GM23338 (cell line): Measurements from ENCODE around the gene IPP. TPM values are rescaled to one million over a fixed set of nuclear protein-coding genes. Genes with fewer than 3 reads are reported as not detected.

Source experiments
- ATAC-seq: fragments of 200-7000 bp; cut with Tn5 transposase; 3 replicates; pipeline ENCODE4 v1.9.1; 2020
- DNase-seq: peaks from one replicate; pipeline ENCODE4 v3.0.0-alpha.2; 2015; ENCODE audit warnings: low spot score
- H2AFZ ChIP-seq: fragments of 200-600 bp; sonication (generic); 2 replicates; pipeline ENCODE4 v1.8.0; 2016; ENCODE audit warnings: antibody characterized with exemption, mild to moderate bottlenecking, moderate library complexity
- H3F3A ChIP-seq: fragments of 200-600 bp; sonication (generic); replicated peaks from 2 replicates; pipeline ENCODE4 v1.8.0; 2017; ENCODE audit warnings: antibody characterized with exemption, mixed run types, low read depth
- H3K27ac ChIP-seq: fragments of 200-600 bp; sonication (generic); 2 replicates; pipeline ENCODE4 v1.6.1; 2016; ENCODE audit warnings: low read depth
- H3K27me3 ChIP-seq: fragments of 200-600 bp; sonication (generic); 2 replicates; pipeline ENCODE4 v1.8.0; 2016; ENCODE audit warnings: mild to moderate bottlenecking, mixed run types, moderate library complexity; ENCODE audit not compliant: insufficient read depth
- H3K36me3 ChIP-seq: fragments of 200-600 bp; sonication (generic); 2 replicates; pipeline ENCODE4 v1.8.0; 2016; ENCODE audit warnings: mild to moderate bottlenecking; ENCODE audit not compliant: insufficient read depth
- H3K4me1 ChIP-seq: fragments of 200-600 bp; sonication (generic); 2 replicates; pipeline ENCODE4 v1.8.0; 2016; ENCODE audit warnings: mild to moderate bottlenecking, moderate library complexity; ENCODE audit not compliant: insufficient read depth
- H3K4me2 ChIP-seq: fragments of 200-600 bp; sonication (generic); 2 replicates; pipeline ENCODE4 v1.7.1; 2017; ENCODE audit warnings: mixed run types
- H3K4me3 ChIP-seq: fragments of 200-600 bp; sonication (generic); 2 replicates; pipeline ENCODE4 v1.6.1; 2016; ENCODE audit warnings: mixed run types
- H3K79me2 ChIP-seq: fragments of 200-600 bp; sonication (generic); replicated peaks from 2 replicates; pipeline ENCODE4 v1.8.0; 2017; ENCODE audit warnings: mild to moderate bottlenecking; ENCODE audit not compliant: insufficient read depth
- H3K9me2 ChIP-seq: fragments of 200-600 bp; sonication (generic); 2 replicates; pipeline ENCODE4 v1.8.0; 2017; ENCODE audit not compliant: insufficient read depth
- H4K20me1 ChIP-seq: fragments of 200-600 bp; sonication (generic); replicated peaks from 2 replicates; pipeline ENCODE4 v1.8.0; 2017; ENCODE audit warnings: mild to moderate bottlenecking; ENCODE audit not compliant: insufficient read depth
- H3K27ac Mint-ChIP-seq: 2 replicates; pipeline ENCODE4 v1.8.0; 2020; ENCODE audit warnings: inconsistent platforms, mild to moderate bottlenecking, moderate library complexity, mixed read lengths
- H3K27me3 Mint-ChIP-seq: 3 replicates; pipeline ENCODE4 v1.8.0; 2022; ENCODE audit warnings: low read depth, mild to moderate bottlenecking, moderate library complexity, mixed read lengths, inconsistent platforms; ENCODE audit not compliant: insufficient read depth, poor library complexity
- H3K36me3 Mint-ChIP-seq: 3 replicates; pipeline ENCODE4 v1.8.0; 2021; ENCODE audit warnings: low read depth, mild to moderate bottlenecking, inconsistent platforms, moderate library complexity, mixed read lengths
- H3K4me1 Mint-ChIP-seq: 3 replicates; pipeline ENCODE4 v1.8.0; 2020; ENCODE audit warnings: mild to moderate bottlenecking, inconsistent platforms, mixed read lengths
- H3K4me3 Mint-ChIP-seq: 3 replicates; pipeline ENCODE4 v1.8.0; 2021; ENCODE audit warnings: moderate library complexity, mild to moderate bottlenecking, inconsistent platforms, mixed read lengths
- H3K9me3 Mint-ChIP-seq: 3 replicates; pipeline ENCODE4 v1.8.0; 2020; ENCODE audit warnings: moderate library complexity, mild to moderate bottlenecking, inconsistent platforms, mixed read lengths
- CREB1 ChIP-seq: fragments of 250-450 bp; sonication (Bioruptor Pico); IDR thresholded peaks from 2 replicates; pipeline ENCODE4 v1.5.0; 2020; ENCODE audit warnings: low read depth, mild to moderate bottlenecking, moderate library complexity
- CTCF ChIP-seq, 2 experiments: fragments of 200-600 bp in 1 of 2; sonication (generic) in 1 of 2; conservative IDR thresholded peaks; 2 replicates each; pipeline versions ENCODE4 v1.5.1 to v1.6.1; 2016 to 2017; ENCODE audit warnings: antibody characterized with exemption in 2 of 2, low read depth in 2 of 2, mild to moderate bottlenecking in 2 of 2, moderate library complexity in 1 of 2
- ETS1 ChIP-seq: IDR thresholded peaks from 2 replicates; pipeline ENCODE4 v1.6.1; 2016; ENCODE audit warnings: antibody characterized with exemption
- EZH2 ChIP-seq: fragments of 200-600 bp; sonication (generic); IDR thresholded peaks from one replicate; pipeline ENCODE4 v1.8.0; 2017; ENCODE audit warnings: antibody characterized with exemption, mild to moderate bottlenecking, low read depth; ENCODE audit not compliant: unreplicated experiment
- EZH2phosphoT487 ChIP-seq: fragments of 200-600 bp; sonication (generic); IDR thresholded peaks from one replicate; pipeline ENCODE4 v1.8.1; 2018; ENCODE audit warnings: antibody characterized with exemption; ENCODE audit not compliant: unreplicated experiment
- JUNB ChIP-seq: IDR thresholded peaks from one replicate; pipeline ENCODE4 v1.6.1; 2016; ENCODE audit warnings: antibody characterized with exemption; ENCODE audit not compliant: unreplicated experiment
- NANOG ChIP-seq: IDR thresholded peaks from 2 replicates; pipeline ENCODE4 v1.6.1; 2016; ENCODE audit warnings: antibody characterized with exemption, borderline replicate concordance
- POLR2AphosphoS5 ChIP-seq: IDR thresholded peaks from 2 replicates; pipeline ENCODE4 v1.6.1; 2016; ENCODE audit warnings: antibody characterized with exemption, low read depth
- REST ChIP-seq: IDR thresholded peaks from one replicate; pipeline ENCODE4 v1.6.1; 2018; ENCODE audit warnings: antibody characterized with exemption; ENCODE audit not compliant: unreplicated experiment
- STAT1 ChIP-seq: IDR thresholded peaks from one replicate; pipeline ENCODE4 v1.6.1; 2016; ENCODE audit warnings: antibody characterized with exemption; ENCODE audit not compliant: unreplicated experiment
- ZNF114 ChIP-seq: fragments of 250-450 bp; sonication (Bioruptor Pico); IDR thresholded peaks from 2 replicates; pipeline ENCODE4 v1.5.0; 2020; ENCODE audit warnings: mild to moderate bottlenecking, moderate library complexity
- ZNF331 ChIP-seq: fragments of 250-450 bp; sonication (Bioruptor Pico); IDR thresholded peaks from 2 replicates; pipeline ENCODE4 v1.5.0; 2020; ENCODE audit warnings: low read depth, mild to moderate bottlenecking, moderate library complexity
- ZNF462 ChIP-seq: fragments of 250-450 bp; sonication (Bioruptor Pico); IDR thresholded peaks from 2 replicates; pipeline ENCODE4 v1.5.0; 2020; ENCODE audit warnings: mild to moderate bottlenecking, moderate library complexity
- polyA plus RNA-seq: library from polyadenylated mRNA; unstranded; fragments of >200 nt; fragmentation: Nextera tagmentation; extraction: Ambion mirVana; gene quantifications from 2 replicates; pipeline ENCODE4 v1.2.1, GENCODE V29; 2016
- total RNA-seq: library from RNA; depleted of rRNA; stranded (reverse); fragments of >200 nt; shearing (Covaris generic); gene quantifications from 2 replicates; pipeline ENCODE4 v1.2.3, GENCODE V29; 2014

Gene IPP
- total and polyA plus RNA-seq, 2 experiments from 2014 or later, result 1.8 to 2.8 TPM

GRCh38 chr1:45746922-45747321 lies 3.5 kb downstream of the IPP start:
- no peak overlapping the region for H3K27ac ChIP-seq
- H3K27me3 ChIP-seq, result no peaks in the 10 kb centered on the region
- no peaks in the 10 kb centered on the region for H3K9me3 Mint-ChIP-seq
- no peaks in the 10 kb centered on the region for H3K9me2 ChIP-seq
- H3F3A ChIP-seq, result peaks cover 12% of the 10 kb centered on the region
- TF ChIP-seq CTCF (conservative IDR thresholded peaks at IDR 0.05; ENCODE audit: low read depth in 2 of 2), result no peak
- TF ChIP-seq ETS1, result no peak
- TF ChIP-seq JUNB, result no peak
- TF ChIP-seq POLR2AphosphoS5, result no peak
- no peak for TF ChIP-seq ZNF331 (CRISPR knock-in tag)
- no peak for TF ChIP-seq REST
- no peak for TF ChIP-seq ZNF462 (CRISPR knock-in tag)
- no peak for TF ChIP-seq EZH2
- TF ChIP-seq STAT1, result no peak
- TF ChIP-seq CREB1 (CRISPR knock-in tag), result no peak
- TF ChIP-seq ZNF114 (CRISPR knock-in tag), result no peak
- no peak for TF ChIP-seq EZH2phosphoT487
- TF ChIP-seq NANOG, result no peak
- peaks cover 5% of the 10 kb centered on the region; the same call in 1 of the 2 replicates for H3K4me1 ChIP-seq
- no peaks in the 10 kb centered on the region for H4K20me1 ChIP-seq
- H3K4me2 ChIP-seq, result no peak overlapping the region
- H3K4me1 Mint-ChIP-seq, result peaks cover 5% of the 10 kb centered on the region
- H3K27ac Mint-ChIP-seq, result no peak overlapping the region
- ATAC-seq (no peak), DNase-seq (no peak)
- H3K4me3 Mint-ChIP-seq, result no peak overlapping the region
- peaks cover 6% of the 10 kb centered on the region for H3K27me3 Mint-ChIP-seq
- H2AFZ ChIP-seq, result no peak overlapping the region
- no peaks in the 10 kb centered on the region for H3K36me3 ChIP-seq
- H3K36me3 Mint-ChIP-seq, result no peaks in the 10 kb centered on the region; the same call in 2 of the 3 replicates
- H3K4me3 ChIP-seq, result no peak overlapping the region
- no peaks in the 10 kb centered on the region for H3K79me2 ChIP-seq
